NB4 (cell line): ENCODE results near the gene ESRRG.

Experiments
- CTCF ChIP-seq: IDR thresholded peaks from one replicate; pipeline ENCODE4 v1.5.1; 2012; ENCODE audit warnings: low read depth, low read length
- MAX ChIP-seq: IDR thresholded peaks from 2 replicates; pipeline ENCODE4 v1.6.1; 2011; ENCODE audit warnings: low read depth, low read length
- MYC ChIP-seq: IDR thresholded peaks from 2 replicates; pipeline ENCODE4 v1.6.1; 2011; ENCODE audit warnings: low read depth, low read length
- POLR2A ChIP-seq: IDR thresholded peaks from 2 replicates; pipeline ENCODE4 v1.6.1; 2011; ENCODE audit warnings: mild to moderate bottlenecking; ENCODE audit not compliant: insufficient read length; ENCODE audit errors: extremely low read depth

GRCh38 chr1:216710055-216710454 lies 13.2 kb downstream of the ESRRG start:
- TF ChIP-seq MYC (no peak), CTCF (no peak), POLR2A (no peak), MAX (no peak)
